HG02588 (cell line): Measurements from ENCODE around the gene BBS5.
"Not testable (repeated sequence)": the region's sequence is repeated elsewhere in the genome, so short reads cannot be mapped to it uniquely, and the experiment has no call there.

Experiments
- ATAC-seq: cut with Tn5 transposase; IDR thresholded peaks from one replicate; pipeline ENCODE4 v1.9.1; 2021; ENCODE audit warnings: mild to moderate bottlenecking, moderate library complexity; ENCODE audit not compliant: unreplicated experiment

BBS5 gene

DNA sequence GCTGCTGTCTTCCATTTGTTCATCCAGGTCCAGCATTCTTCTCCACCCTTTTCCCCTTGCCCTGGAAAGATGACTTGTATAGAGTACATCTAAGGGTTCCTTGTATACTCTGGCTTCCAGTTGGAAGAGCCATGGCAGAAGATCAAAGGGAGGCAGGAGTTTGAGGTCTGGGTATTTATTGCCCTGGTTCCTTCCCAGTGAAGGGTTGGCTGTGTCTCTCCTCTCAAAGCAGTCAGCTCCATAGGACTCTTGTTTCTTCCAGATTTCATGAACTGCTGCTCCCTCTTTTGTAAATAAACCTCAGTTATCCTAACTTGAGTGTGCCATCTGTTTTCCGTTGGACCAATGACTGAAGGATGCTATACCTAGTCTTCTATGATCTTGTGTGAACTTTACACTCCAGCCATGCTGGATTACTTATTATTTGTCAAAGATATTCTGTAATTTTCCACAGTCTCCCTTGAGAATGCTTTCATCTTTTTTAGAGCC is 6.4 kb downstream of the BBS5 start:
- ATAC-seq: no peak

DNA sequence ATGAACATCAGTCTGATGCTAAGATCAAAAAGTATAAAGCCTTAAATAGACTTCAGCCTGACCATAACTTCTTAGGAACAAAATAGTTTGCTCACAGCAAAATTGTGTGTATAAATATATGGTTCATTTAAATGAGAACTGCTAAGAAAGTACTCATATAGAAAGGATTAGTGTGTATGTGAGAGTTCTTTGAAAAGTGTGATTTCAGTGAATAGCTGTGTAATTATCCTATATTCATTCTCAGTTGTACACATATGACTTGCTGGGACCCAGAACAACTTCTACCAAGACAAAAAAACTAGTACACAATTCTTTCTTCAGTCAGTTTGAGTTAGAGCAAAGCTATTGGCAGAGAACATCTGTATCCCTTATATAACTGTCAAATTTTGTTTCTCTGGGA is 7.2 kb downstream of the BBS5 start:
- ATAC-seq: no peak

- ATAC-seq: no peak
Measured at GRCh38 chr2:169490834-169491233, 11.5 kb downstream of the BBS5 start.

DNA sequence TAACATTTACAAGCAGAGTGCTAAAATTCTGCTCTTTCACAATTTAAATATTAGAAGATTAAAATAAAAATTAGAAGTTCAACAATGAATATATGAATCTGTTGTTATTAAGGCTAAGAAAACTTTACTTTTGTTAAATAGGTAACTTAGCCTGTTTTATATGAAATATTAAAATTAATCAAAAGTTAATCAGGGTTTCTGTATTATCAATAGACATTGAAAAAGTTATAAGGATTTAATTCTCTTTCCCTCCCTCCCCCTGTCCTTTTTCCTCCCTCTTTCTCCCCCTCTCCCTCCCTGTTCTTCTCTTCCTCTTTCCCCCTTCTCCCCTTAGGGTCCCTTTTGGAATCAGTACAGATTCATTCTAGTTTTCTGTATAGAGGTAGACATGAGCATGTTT is 12.1 kb downstream of the BBS5 start:
- ATAC-seq: no peak

GRCh38 chr2:169493360-169493759 is 14.1 kb downstream of the BBS5 start:
- no peak for ATAC-seq

- ATAC-seq: no peak
Measured at GRCh38 chr2:169495310-169495928, 16.1 kb downstream of the BBS5 start.

DNA sequence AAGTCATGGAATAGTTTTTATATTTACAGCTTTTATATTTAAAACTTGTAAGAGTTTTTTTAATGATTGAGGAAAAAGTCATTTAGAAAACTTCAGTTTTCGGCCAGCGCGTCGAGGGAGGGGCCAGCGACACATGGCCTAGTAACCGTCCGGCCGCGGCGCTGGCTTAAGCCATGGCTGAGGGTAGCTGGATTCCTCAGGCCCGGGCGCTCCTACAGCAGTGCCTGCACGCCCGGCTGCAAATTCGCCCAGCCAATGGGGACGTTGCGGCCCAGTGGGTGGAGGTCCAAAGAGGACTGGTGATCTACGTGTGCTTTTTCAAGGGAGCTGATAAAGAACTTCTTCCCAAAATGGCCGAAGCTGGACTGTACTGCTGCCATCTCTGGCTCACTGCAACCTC is 25.4 kb downstream of the BBS5 start:
- no peak for ATAC-seq

DNA sequence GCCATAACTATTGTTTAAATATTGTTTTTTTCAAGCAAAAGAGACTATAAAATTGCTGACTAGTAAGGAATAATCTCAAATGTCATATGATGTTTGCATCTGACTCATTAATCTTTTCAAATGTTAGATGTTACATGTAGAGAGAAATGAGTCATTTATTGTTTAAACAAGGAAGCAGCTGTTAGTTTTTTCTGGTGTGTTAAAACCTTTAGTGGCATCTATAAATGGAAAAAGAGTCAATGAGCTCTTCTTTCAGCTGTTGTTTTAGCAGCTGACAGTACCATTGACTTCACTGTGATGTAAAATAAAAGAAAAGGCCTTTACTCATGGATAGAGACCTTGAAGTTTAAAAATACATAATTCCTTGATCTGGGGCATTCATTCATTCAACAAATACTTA is 28.4 kb downstream of the BBS5 start:
- ATAC-seq: no peak

- no peak for ATAC-seq
Measured at GRCh38 chr2:169509298-169509885, 30.1 kb downstream of the BBS5 start, which contains the start of gene KLHL41. TSS of gene KLHL41 (plus strand) at chr2:169509702. CDS start at chr2:169509779, 77 bp downstream.

GRCh38 chr2:169509955-169510354 is 30.7 kb downstream of the BBS5 start:
- ATAC-seq: no peak

- ATAC-seq: no peak
Measured at GRCh38 chr2:169510496-169510895, 31.2 kb downstream of the BBS5 start.

GRCh38 chr2:169511818-169512217 is 32.5 kb downstream of the BBS5 start:
- no peak for ATAC-seq

GRCh38 chr2:169512525-169512924 is 33.2 kb downstream of the BBS5 start:
- no peak for ATAC-seq

DNA sequence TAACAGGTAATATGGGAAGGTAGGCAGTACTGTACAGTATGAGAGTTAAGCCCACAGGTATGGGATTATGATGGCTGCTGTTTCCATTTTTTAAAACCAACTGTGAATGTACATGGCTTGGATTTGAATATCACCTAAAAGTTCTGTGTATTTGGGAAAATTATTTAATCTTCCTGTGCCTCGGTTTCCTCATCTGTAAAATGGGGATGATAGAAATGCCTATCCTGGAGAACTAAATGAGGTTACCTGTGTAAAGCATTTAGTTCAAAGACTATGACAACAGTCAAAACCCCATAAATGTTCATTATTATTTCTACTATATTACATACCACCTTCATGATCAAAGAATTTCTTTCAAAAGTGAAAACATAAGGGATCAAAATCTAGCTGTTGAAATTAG is 33.8 kb downstream of the BBS5 start:
- ATAC-seq: no peak

DNA sequence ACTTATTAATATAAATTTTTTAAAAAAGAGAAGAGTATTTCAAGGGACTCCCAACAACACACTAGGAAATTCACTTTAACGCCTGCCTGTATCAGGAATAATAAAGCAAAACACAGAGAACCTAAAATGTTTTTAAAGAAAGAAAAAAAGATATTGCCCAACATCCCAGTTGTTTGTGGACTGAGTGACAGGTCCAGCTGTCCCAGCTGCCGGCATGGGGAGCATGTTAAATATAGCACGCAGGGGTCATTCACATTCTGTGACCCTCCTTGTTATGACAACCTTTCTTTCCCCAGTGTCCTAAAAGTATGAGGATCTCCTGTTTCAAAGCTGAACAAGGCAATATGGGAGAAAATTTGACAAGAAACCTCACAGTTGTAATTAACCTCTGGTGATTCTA is 34.6 kb downstream of the BBS5 start:
- ATAC-seq: no peak

DNA sequence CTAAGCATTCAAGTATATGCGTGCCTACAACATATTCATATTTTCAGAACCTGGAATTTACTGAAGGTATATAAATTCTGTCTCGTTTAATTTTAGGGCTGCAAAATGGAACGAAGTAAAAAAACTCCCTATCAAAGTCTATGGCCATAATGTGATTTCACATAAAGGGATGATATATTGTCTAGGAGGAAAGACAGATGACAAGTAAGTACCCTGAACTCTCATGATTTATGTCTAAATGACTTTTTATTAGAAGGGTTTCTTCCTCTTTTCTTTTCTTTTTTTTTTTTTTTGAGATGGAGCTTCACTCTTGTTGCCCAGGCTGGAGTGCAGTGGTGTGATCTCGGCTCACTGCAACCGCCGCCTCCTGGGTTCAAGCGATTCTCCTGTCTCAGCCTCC is 35.5 kb downstream of the BBS5 start:
- ATAC-seq: not testable (repeated sequence)

DNA sequence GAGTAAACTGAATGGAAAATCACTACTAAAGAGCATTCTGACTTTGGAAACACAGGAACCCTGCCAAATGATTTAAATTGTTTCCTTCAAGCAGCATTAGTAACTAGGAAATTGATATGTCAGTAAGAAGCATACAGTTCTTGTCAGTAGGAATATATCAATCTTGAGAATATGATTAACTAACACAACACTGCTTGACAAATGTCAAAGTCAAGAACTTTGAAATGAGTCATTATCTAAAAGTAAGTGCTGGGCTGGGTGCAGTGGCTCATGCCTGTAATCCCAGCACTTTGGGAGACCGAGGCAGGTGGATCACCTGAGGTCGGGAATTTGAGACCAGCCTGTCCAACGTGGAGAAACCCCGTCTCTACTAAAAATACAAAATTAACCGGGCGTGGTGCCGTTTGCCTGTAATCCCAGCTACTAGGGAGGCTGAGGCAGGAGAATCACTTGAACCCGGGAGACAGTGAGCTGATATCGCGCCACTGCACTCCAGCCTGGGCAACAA is 37.2 kb downstream of the BBS5 start:
- ATAC-seq: not testable (repeated sequence)

DNA sequence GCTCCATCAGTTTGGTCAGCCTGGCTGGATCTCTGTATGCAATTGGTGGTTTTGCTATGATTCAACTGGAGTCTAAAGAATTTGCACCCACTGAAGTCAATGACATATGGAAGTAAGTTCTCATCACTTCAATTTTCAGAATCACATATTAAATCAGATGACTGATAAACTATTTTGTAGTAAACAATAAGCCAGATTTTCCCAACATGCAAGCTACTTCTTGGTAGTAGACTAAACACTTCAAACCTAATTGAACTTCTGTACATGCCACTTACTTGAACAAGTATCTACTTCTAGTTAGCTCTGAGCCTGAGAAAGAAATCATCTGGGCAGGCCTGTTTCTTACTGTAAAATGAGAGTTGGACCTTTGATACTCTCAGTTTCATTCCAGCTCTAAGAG is 41.6 kb downstream of the BBS5 start:
- no peak for ATAC-seq

DNA sequence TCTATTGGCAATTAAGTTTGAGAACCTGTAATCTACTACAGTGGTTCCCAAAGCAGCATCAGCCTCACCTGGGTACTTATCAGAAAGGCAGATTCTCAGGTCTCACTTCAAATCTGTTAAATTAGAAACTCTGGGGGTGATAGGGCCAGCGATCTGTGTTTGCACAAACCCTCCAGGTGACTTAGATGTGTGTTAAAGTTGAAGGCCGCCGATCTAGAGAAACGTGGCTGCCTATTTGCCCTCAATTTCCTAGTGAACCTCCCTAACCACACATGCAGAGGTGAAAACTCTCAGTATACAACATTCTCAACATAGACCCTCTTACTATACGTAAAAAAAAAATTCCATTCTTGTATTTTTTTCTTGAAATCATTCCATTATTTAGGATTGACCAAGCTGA is 44.4 kb downstream of the BBS5 start:
- no peak for ATAC-seq

GRCh38 chr2:169525434-169525833 is 46.1 kb downstream of the BBS5 start:
- no peak for ATAC-seq

DNA sequence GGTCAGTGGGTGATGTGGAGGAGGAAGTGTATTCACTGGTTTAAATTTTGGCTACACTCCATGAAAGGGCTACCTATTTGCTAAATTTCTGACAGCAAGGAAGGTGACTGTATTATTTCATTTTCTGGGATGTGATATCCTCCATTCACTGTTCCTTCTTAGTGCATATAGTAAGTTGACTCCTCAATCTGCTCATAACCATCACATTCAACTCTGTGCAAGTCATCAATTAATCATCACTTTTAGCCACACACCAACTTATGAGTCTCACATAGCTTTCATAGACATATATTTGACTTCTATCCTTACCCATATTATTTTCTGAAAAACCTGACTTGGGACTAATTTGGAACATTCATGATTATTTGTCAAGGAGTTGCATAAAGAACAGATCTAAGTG is 47.2 kb downstream of the BBS5 start:
- no peak for ATAC-seq

DNA sequence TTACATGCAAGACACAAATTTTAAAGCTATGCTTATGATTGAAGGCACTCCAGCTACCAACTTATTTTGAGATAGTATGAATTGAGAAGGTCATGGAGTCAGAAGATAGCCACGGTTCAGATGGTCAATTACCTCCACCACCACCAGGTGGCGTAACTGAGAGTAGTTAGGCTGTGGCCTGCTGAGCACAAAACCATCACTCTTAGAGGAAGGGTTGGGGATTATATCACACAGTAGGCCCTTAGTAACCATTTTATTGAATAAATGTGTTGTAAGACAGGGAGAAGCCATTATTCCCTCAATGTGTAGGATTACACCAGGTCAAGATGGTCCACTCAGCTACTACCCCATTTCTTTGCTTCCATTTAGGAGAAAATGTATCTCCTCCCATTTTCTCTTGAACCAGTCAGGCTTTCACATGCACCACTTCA is 49.0 kb downstream of the BBS5 start:
- ATAC-seq: no peak

GRCh38 chr2:169539460-169539859 is 60.2 kb downstream of the BBS5 start:
- ATAC-seq: not testable (repeated sequence)
